Mucosa of gallbladder (tissue), 1 donor: ENCODE measurements around the gene MTRFR. TPM values are rescaled to one million over a fixed set of nuclear protein-coding genes. Genes with fewer than 3 reads are reported as not detected.
"Not testable (repeated sequence)": the region's sequence is repeated elsewhere in the genome, so short reads cannot be mapped to it uniquely, and the experiment has no call there.

Experiments
- DNase-seq: peaks from one replicate; pipeline ENCODE4 v3.0.0-alpha.2; 2020; ENCODE audit warnings: low spot score
- total RNA-seq: library from RNA; stranded (reverse); gene quantifications from one replicate; pipeline ENCODE4 v1.2.1, GENCODE V29; 2021
- donor health status: DM: no; HTN: no; CAD: no.

MTRFR gene
- total RNA-seq, 1 donor from 2014 or later, result 14.0 TPM

DNA sequence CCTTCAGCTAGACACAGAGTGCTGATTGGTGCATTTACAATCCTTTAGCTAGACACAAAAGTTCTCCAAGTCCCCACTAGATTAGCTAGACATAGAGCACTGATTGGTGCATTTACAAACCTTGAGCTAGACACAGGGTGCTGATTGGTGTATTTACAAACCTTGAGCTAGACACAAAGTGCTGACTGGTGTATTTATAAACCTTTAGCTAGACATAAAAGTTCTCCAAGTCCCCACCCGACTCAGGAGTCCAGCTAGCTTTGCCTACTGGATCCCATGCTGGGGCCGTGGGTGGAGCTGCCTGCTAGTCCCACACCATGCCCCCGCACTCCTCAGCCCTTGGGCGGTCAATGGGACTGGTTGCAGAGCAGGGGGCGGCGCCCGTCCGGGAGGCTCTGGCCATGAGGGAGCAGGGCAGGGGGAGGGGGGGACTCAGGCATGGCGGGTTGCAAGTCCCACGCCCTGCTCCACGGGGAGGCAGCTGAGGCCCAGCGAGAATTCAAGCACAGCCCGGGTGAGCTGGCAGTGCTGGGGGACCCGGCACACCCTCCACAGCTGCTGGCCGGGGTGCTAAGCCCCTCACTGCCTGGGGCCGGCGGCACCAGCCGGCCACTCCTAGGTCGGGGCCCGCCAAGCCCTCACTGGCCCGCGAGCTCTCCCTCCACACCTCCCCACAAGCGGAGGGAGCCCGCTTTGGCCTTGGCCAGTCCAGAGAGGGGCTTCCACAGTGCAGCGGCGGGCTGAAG, 15.9 kb downstream of the MTRFR start:
- not testable (repeated sequence) for DNase-seq

GRCh38 chr12:123250471-123251383, 17.5 kb downstream of the MTRFR start:
- DNase-seq, result peak; percentile 82

DNA sequence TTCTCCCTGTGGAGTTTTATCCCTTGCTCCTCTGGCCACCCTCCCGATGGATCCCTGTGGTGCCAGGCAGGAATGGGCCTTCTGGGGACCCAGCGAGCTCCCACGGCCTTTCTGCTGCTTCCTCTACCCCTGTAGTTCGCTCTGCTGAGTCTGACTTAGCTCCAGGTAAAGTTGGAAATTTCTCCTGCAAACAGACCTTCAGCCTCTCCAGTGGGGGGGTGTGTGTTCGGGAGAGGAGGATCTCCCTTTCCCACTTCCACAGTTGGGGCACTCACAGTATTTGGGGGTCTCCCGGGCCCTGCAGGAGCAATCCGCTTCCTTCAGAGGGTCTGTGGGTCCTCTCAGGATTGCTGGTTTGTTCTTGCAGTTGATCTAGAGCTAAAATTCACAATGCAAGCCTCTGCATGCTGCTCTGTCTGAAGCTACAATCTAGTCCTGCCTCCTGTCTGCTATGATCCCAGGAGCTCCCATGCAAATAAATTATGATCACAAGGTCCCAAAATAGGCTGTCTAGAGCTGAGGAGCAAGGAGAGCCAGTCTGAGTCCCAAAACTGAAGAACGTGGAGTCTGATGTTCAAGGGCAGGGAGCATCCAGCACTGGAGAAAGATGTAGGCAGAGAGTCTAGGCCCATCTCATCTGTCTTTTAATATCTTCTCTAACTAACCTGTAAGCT, 18.3 kb downstream of the MTRFR start:
- DNase-seq, result no peak

DNA sequence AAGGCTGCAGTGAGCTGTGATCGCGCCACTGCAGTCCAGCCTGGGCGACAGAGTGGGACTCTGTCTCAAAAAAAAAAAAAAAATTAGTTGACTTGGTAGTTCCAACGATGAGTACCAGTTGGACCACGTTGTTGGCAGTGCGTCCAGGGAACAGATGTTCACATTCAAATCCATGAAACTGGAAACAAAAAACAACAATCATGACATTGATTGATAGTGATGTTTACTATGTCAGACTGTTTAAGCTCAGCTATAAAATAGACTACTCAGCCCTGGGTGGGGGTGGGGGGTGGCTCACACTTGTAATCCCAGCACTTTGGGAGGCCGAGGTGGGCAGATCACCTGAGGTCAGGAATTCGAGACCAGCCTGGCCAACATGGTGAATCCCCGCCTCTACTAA, 19.1 kb downstream of the MTRFR start:
- DNase-seq, result not testable (repeated sequence)

- DNase-seq, result peak; percentile 33
These were observed 20.6 kb downstream of the MTRFR start for GRCh38 chr12:123253641-123254459.

- no peak for DNase-seq
These were observed 21.7 kb downstream of the MTRFR start for GRCh38 chr12:123254853-123255446.

DNA sequence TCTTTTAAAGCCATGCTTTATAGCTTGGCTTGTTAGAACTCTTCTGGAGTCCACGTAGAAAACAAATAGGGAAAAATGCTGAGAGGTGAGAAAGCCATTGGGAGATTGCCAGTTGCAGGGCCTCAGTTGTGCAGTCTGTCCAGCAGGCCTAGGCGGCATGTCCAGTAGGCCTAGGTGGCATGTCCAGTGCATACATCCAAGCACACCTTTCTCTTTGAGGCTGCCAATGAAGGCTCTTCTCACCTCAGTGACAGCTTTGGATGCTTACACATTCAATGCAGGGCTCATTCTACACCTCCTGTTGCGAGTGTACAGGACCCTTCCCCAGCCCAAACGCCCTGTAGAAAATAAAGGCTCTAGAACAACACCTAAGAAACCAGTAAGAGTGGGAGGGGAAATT, 25.4 kb downstream of the MTRFR start:
- no peak for DNase-seq

DNA sequence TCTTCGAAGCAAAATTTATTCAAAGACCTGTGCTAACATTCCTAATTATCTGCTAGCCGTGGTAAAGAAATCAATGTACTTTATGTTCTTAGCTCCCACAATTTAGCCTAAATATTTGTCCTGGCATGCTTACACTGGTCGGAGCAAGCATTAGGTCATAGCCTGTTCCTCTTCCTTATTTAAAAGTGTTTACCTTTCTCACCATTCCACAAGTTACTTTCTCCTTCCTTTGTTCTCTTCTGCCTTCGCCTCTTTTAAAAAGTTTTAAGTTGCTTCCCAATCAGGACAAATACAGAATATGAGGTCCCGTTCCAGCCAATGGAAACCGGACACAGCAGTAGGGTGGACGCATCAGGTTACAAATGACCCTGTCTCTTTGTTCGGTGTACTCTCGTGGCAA, 26.8 kb downstream of the MTRFR start:
- DNase-seq, result no peak

GRCh38 chr12:123261196-123261595, 28.0 kb downstream of the MTRFR start:
- no peak for DNase-seq

DNA sequence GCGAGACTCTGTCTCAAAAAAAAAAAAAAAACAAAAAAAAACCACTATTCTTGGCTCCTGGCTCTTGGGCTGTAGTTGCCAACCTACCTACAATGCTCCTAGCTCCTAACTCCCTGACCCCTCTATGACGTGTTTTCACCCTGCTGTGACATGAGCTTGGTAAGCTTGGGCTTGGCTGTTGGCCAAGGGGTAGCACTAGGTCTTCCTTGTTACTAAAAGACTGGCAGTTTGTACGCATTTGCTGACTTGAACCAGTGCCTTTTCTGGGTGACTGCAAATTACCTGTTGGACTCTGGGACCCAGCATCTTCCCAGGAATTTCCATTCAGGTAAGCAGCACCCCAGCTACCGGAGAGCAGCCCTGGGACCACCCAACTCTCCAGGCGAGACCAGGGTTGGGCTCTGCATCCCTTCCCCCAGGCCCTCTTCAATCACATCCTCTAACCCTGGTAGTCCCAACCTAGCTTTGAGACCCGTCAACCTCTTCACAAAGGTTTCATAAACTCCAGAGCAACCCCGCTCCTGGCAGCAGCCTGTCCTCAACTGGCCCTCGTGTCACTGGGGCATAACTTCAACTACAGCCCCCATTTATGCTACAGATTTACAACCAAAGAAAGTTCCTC, 30.1 kb downstream of the MTRFR start:
- no peak for DNase-seq

DNA sequence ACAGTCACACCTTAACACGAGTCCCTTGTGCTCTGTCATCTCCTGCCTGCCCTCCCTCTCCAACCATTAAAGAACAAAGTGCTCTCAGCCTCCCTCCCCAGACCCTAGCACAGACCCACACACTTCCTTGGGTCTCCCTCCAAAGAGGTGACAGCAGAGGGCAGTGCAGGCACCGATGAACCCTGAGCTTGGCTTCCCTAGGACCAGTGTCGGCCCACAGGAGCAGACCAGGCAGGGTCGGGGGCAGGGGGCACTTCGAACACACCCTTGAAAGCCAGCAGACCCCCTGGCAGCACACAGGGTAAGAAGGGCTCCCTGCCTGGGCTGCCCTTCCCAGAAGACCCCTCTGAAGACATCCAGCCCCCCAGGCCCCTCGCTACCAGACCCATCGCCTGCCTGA, 31.4 kb downstream of the MTRFR start:
- DNase-seq, result no peak

DNA sequence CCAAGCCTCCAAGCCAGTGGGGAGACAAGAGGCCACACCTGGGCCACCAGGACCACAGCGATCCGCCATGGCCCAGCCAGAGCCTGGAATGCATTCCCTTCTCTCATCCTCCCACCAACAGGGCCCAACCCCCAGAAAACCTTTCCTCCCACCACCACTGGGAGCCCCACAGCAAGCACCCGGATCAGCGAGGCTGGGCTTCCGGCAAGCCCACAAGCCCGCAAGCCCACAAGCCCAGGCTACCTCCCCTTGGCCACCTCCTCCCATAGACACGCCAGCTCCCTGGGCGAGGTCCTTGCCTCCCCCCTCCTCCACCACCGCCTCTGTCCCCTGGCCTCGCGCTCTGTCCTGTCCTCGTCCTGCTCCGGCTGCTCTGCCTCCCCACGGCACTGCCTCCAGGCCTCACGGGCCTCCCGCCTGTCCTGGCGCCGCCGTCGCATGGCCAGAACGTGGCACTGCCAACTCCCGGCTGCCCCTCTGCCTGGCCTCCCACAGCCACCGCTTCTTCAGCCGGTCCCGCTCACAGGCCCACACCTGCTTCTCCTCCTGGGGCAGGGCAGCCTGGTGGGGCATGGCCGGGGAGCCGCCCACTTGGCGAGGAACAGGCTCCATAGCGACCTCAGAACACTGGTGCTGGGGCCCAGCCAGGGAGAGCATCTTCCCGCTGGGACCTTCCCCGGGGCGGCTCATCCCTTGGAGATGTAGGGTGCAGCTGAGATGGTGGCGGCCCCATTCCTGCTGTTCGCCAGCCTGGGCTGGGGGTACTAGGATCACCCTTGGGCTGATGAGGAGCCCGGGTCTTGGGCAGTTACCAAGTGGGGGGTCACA, 32.8 kb downstream of the MTRFR start:
- no peak for DNase-seq

DNA sequence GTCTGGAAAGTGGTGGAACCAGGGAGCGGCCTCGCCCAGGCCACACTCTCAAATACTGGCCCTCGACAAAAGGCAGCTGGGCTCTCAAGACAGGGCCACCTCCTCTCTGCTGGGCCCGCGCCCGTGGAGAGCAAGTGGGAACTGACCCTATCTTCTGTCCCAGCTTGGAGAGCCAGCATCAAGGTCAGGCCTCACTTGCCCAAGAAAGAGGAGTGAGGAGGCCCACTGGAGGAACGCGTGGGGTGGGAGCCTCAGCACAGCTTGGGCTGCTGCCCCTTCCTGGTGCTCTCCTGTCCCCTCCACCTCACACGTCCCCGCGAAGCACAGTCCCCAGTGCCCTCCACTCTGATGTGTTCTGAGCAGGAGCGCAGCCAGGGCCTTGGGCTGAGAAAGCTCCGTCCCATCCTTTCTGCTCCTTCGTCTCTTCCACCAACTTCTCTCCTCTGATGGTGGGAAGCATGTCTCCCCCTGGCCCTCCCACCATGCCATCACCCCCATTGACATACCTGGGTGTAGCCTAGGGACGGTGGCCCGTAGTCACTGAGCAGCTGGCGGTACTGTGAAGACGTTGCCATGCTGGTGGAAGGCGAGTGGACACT, 33.5 kb downstream of the MTRFR start:
- no peak for DNase-seq

GRCh38 chr12:123267335-123267920, 34.2 kb downstream of the MTRFR start:
- DNase-seq, result no peak

DNA sequence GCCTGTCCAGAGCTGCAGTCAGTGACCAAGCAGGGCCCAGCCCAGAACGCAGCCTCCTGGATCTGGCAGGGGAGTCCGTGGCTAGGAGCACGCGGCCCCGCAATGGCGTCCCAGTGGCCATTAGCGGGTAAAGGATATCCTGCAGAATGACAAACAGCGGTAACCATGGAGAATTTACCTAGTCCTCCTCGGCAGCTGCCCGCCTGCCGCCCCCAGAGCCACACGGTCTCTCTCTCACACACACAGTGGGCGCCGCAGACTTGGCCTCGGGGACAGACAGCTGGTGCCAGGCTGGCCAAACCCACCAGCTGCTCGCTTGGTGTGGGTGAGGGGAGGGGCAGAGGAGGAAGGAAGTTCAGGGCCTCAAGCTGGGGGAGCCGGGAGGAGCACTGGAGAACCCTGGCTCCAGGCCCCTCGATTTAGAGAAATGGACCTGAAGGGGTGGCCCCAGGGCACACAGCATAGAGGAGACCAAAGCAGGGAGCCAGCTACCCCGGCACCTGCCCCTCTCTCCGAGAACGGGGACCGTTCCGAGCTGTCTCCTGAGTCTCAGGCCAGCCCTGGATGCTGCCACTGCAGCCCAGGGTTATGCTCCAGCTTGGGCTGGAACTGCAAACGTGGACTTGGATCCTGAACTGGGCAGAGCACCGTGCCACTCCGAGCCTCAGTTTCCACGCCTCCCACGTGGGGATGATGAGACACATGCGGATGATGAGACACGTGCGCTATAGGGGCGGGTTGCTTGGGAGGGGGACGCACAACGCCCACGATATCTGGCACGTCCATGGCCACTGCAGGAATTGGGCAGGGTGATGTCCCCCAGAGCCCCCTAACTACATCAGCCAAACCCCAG, 35.0 kb downstream of the MTRFR start:
- DNase-seq, result no peak

- no peak for DNase-seq
These were observed 35.6 kb downstream of the MTRFR start for GRCh38 chr12:123268850-123269249.

GRCh38 chr12:123269395-123269892, 36.2 kb downstream of the MTRFR start:
- DNase-seq, result peak; percentile 55

DNA sequence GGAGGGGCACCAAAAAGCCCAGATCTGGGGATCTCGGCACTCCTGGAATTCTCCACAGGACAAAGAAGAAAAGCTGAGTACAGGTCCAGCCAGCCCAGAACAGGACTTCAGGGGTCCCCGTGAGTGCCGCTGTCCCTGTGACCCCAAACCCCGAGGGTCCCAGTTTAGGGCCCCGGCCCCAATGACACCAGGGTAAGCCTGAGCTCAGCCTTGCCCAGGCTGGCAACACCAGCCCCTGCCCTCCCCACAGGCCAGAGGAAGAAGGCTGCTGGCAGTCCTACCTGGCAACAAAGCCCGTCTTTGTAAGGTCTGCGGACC, 36.6 kb downstream of the MTRFR start:
- DNase-seq, result no peak
